H1 (cell line): ENCODE measurements around the gene SLC16A2. TPM values are rescaled to one million over a fixed set of nuclear protein-coding genes. Genes with fewer than 3 reads are reported as not detected.

ENCODE experiments used
- CHD1 ChIP-seq: IDR thresholded peaks from 2 replicates; pipeline ENCODE4 v1.6.1; 2012; ENCODE audit warnings: low read depth, low read length, improper control_type of control experiment
- EZH2 ChIP-seq: fragments of 200-600 bp; sonication (generic); IDR thresholded peaks from 2 replicates; pipeline ENCODE4 v1.7.1; 2012; ENCODE audit warnings: low read depth, mild to moderate bottlenecking, moderate library complexity, low read length, inconsistent platforms; ENCODE audit not compliant: severe bottlenecking
- POLR2A ChIP-seq, 2 experiments: IDR thresholded peaks; 1 replicate in 1 of 2; 2 replicates in 1 of 2; pipeline ENCODE4 v1.6.1; 2011; ENCODE audit warnings: low read depth in 2 of 2, low read length in 2 of 2, mild to moderate bottlenecking in 2 of 2; ENCODE audit errors: control extremely low read depth in 1 of 2
- SIX5 ChIP-seq: IDR thresholded peaks from 2 replicates; pipeline ENCODE4 v1.6.1; 2011; ENCODE audit warnings: mild to moderate bottlenecking, low read depth, low read length
- SP4 ChIP-seq: IDR thresholded peaks from 2 replicates; pipeline ENCODE4 v1.6.1; 2012; ENCODE audit warnings: low read length, inconsistent platforms
- polyA plus RNA-seq, 7 experiments: library from polyadenylated mRNA; depleted of rRNA in 3 of 7; stranded (reverse) in 5 of 7; unstranded in 2 of 7; fragments of >200 nt in 5 of 7; fragments of 200-250 nt in 2 of 7; gene quantifications; 1 replicate in 5 of 7; 2 replicates in 1 of 7; 4 replicates in 1 of 7; pipeline versions ENCODE4 v1.2.1 to v1.2.3, GENCODE V29; 2011 to 2013; ENCODE audit warnings: missing spikeins in 2 of 7, mixed read lengths in 2 of 7
- total RNA-seq: library from RNA; stranded (reverse); fragmentation: NEBNext Ultra II Directional; extraction: Animal tissue kit (Norgen Biotek cat#: 25700); gene quantifications from 2 replicates; pipeline ENCODE4 v1.2.1, GENCODE V29; 2021

The SLC16A2 gene
- total and polyA plus RNA-seq, 2 of the 8 experiments (the other 6 are each of a cell fraction or from before 2014, with no cell fraction given) = 24.4 to 32.2 TPM

- TF ChIP-seq POLR2A (IDR thresholded peaks at IDR 0.05; ENCODE audit: control extremely low read depth in 1 of 2, low read depth in 2 of 2, low read length in 2 of 2) (no peak), CHD1 (no peak), SP4 (no peak), SIX5 (no peak), EZH2 (no peak)
These were observed 38.7 kb upstream of the SLC16A2 start (continued) for GRCh38 chrX:74382613-74383012.
